Measurements from ENCODE around the gene GRM8. TPM values are rescaled to one million over a fixed set of nuclear protein-coding genes. Genes with fewer than 3 reads are reported as not detected.

The GRM8 gene
- polyA plus RNA-seq, 2 of the 4 experiments (the other 2 are of a cell fraction), result 0.06 TPM; not detected in 1

DNA sequence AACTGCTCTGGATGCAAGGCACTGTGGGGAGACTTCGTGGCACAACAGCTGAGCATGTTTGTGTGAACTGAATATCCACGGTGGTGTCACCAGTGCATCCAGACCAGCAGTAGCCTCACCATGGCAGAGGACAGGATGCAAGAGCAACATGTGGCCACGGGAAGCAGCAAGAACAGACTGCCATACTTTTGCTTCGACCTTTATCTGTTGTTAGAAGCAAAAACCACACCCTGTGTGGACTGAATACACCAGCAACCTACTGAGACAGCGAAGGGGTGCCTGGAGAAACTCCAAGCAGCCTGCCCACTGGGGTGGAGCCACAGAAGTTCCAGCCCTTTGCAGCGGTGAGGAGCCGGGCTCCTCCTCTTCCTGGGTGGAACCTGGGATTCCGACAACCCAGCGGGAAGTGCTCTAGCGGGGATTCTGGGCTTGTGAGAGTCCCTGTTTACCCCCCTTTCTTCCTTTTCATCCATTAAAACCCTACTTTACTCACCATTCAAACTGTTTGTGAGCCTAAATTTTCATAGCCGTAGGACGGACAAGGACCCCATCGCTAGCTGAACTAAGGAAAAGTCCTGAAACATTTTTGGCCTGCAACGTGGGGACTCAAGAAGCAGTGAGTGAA, 584.9 kb downstream of the GRM8 start:
- Histone ChIP-seq H3K9me3 (no peaks in the 10 kb centered on the region), H3K4me3 (no peak overlapping the region), H3K27ac (no peak overlapping the region), H3K4me2 (no peak overlapping the region), H3K4me1 (no peaks in the 10 kb centered on the region)
- 38% methylated on average over 14 of the region's 14 CpGs for WGBS (ENCODE audit: missing lambda C conversion rate)
- CTCF ChIA-PET, result no interaction called here
- FAIRE-seq (no peak), DNase-seq (ENCODE audit: low read depth in 1 of 2, low spot score in 1 of 2) (peak in 1 of 2 experiments; percentile 5), ATAC-seq (peak; percentile 19 to 49; a peak in 2 of 6 replicates)
- no peak for TF ChIP-seq SMC3 (IDR thresholded peaks at IDR 0.05)
- no peak for TF ChIP-seq RARB (CRISPR knock-in tag; IDR thresholded peaks at IDR 0.05)
- TF ChIP-seq CBX2 (IDR thresholded peaks at IDR 0.05; ENCODE audit: borderline replicate concordance, low read depth), result no peak
- TF ChIP-seq HDAC2 (IDR thresholded peaks at IDR 0.05), result no peak
- no peak for TF ChIP-seq ZSCAN20 (CRISPR knock-in tag; IDR thresholded peaks at IDR 0.05)
- no peak for TF ChIP-seq CEBPB (IDR thresholded peaks at IDR 0.05)
- no peak for TF ChIP-seq CHD4 (IDR thresholded peaks at IDR 0.05; ENCODE audit: borderline replicate concordance)
- TF ChIP-seq ZFP36 (IDR thresholded peaks at IDR 0.05; ENCODE audit: borderline replicate concordance, partially characterized antibody), result no peak
- no peak for TF ChIP-seq SREBF2 (IDR thresholded peaks at IDR 0.05)
- TF ChIP-seq JUNB (IDR thresholded peaks at IDR 0.05), result no peak
- TF ChIP-seq FOSL2 (IDR thresholded peaks at IDR 0.05), result no peak
- no peak for TF ChIP-seq FOSL2 (CRISPR knock-in tag; IDR thresholded peaks at IDR 0.05)
- no peak for TF ChIP-seq GATA3 (IDR thresholded peaks at IDR 0.05; ENCODE audit: borderline replicate concordance)
- no peak for TF ChIP-seq HEYL (CRISPR knock-in tag; IDR thresholded peaks at IDR 0.05)
- no peak for TF ChIP-seq HES2 (IDR thresholded peaks at IDR 0.05)
- no peak for TF ChIP-seq JUN (IDR thresholded peaks at IDR 0.05)
- no peak for TF ChIP-seq RCOR1 (IDR thresholded peaks at IDR 0.05; ENCODE audit: low read depth, low read length)
- no peak for TF ChIP-seq RAD21 (conservative IDR thresholded peaks at IDR 0.05 in 1 of 2, IDR thresholded peaks at IDR 0.05 in 1 of 2)
- POLR2A ChIA-PET, result no interaction called here

DNA sequence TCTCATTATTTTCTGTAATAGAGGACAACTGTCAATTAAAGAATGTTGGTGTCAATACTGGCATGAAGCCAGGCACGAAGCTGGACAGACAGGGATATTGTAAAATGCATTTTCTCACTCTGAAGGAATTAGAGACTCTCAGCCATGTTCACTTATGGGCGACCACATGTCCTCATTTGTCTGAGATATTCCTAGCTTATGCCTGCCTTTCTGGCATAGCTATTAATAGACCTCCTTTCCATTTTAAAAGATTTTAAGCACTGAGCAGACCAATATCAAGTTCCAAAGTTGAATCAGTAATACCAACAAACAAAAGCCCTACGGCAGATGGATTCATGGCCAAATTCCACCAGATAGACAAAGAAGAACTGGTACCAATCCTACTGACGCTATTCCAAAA, 589.9 kb downstream of the GRM8 start:
- no peak for FAIRE-seq
- no peak for ATAC-seq
- Histone ChIP-seq H3K27ac (no peak overlapping the region), H3K4me3 (no peak overlapping the region), H3K4me2 (no peak overlapping the region), H3K4me1 (no peaks in the 10 kb centered on the region), H3K9me3 (no peaks in the 10 kb centered on the region)
- DNase-seq (ENCODE audit: low read depth in 1 of 2, low spot score in 1 of 2), result no peak
- ChIA-PET POLR2A (no interaction called here), CTCF (no interaction called here)
- TF ChIP-seq CBX2 (IDR thresholded peaks at IDR 0.05; ENCODE audit: borderline replicate concordance, low read depth) (no peak), NFE2L2 (conservative IDR thresholded peaks at IDR 0.05; ENCODE audit: low read length) (no peak), USF2 (IDR thresholded peaks at IDR 0.05) (no peak), ESRRA (IDR thresholded peaks at IDR 0.05; ENCODE audit: borderline replicate concordance, low read length) (no peak), TP53 (CRISPR knock-in tag; IDR thresholded peaks at IDR 0.05) (no peak), KDM1A (IDR thresholded peaks at IDR 0.05; ENCODE audit: low read depth) (no peak), RARB (CRISPR knock-in tag; IDR thresholded peaks at IDR 0.05) (no peak), MAZ (IDR thresholded peaks at IDR 0.05; ENCODE audit: borderline replicate concordance, low read depth, low read length) (no peak), HOXA7 (CRISPR knock-in tag; IDR thresholded peaks at IDR 0.05) (no peak), PBX3 (IDR thresholded peaks at IDR 0.05) (no peak), FOXS1 (CRISPR knock-in tag; IDR thresholded peaks at IDR 0.05) (no peak), GATA3 (IDR thresholded peaks at IDR 0.05; ENCODE audit: borderline replicate concordance) (no peak)
- WGBS (ENCODE audit: missing lambda C conversion rate), result 17% methylated on average over 4 of the region's 4 CpGs
